Measurements from ENCODE around the gene ZNF740.

The ZNF740 gene

GRCh38 chr12:53214687-53215455 lies 34.3 kb downstream of the ZNF740 start:
- peak; percentile 37 for DNase-seq

GRCh38 chr12:53215497-53215896 lies 35.0 kb downstream of the ZNF740 start:
- DNase-seq: no peak

GRCh38 chr12:53217051-53217930 lies 36.8 kb downstream of the ZNF740 start:
- peak; percentile 28 for DNase-seq

GRCh38 chr12:53217931-53218307 lies 37.4 kb downstream of the ZNF740 start:
- DNase-seq: no peak

- DNase-seq: no peak
These were observed 38.2 kb downstream of the ZNF740 start for GRCh38 chr12:53218551-53219291.

- peak; percentile 56 for DNase-seq
These were observed 38.9 kb downstream of the ZNF740 start for GRCh38 chr12:53219292-53219955.

GRCh38 chr12:53219956-53220693 lies 39.6 kb downstream of the ZNF740 start:
- DNase-seq: peak; percentile 79

GRCh38 chr12:53220694-53221202 lies 40.2 kb downstream of the ZNF740 start:
- peak; percentile 97 for DNase-seq

GRCh38 chr12:53221203-53222080 lies 40.9 kb downstream of the ZNF740 start:
- peak; percentile 72 for DNase-seq

- peak; percentile 81 for DNase-seq
These were observed 41.7 kb downstream of the ZNF740 start for GRCh38 chr12:53222170-53222721.

GRCh38 chr12:53222806-53223261 lies 42.3 kb downstream of the ZNF740 start:
- peak; percentile 38 for DNase-seq

- DNase-seq: peak; percentile 83
These were observed 43.0 kb downstream of the ZNF740 start for GRCh38 chr12:53223389-53224060.

GRCh38 chr12:53224061-53224896 lies 43.8 kb downstream of the ZNF740 start:
- peak; percentile 69 for DNase-seq

- DNase-seq: no peak
These were observed 44.5 kb downstream of the ZNF740 start for GRCh38 chr12:53224897-53225634.

GRCh38 chr12:53225635-53226424 lies 45.3 kb downstream of the ZNF740 start:
- DNase-seq: no peak

- no peak for DNase-seq
These were observed 46.3 kb downstream of the ZNF740 start for GRCh38 chr12:53226815-53227214.

GRCh38 chr12:53227341-53227740 lies 46.8 kb downstream of the ZNF740 start:
- no peak for DNase-seq

All from fibroblast of skin of right biceps (primary cell).